Kidney glomerular epithelial cell (primary cell): ENCODE measurements around the gene TBPL1.

Experiments
- DNase-seq: peaks from one replicate; lab custom pipeline; 2025; lab: John Stamatoyannopoulos, UW

Gene TBPL1

GRCh38 chr6:134007077-134007476 is 54.1 kb downstream of the TBPL1 start:
- no peak for DNase-seq

DNA sequence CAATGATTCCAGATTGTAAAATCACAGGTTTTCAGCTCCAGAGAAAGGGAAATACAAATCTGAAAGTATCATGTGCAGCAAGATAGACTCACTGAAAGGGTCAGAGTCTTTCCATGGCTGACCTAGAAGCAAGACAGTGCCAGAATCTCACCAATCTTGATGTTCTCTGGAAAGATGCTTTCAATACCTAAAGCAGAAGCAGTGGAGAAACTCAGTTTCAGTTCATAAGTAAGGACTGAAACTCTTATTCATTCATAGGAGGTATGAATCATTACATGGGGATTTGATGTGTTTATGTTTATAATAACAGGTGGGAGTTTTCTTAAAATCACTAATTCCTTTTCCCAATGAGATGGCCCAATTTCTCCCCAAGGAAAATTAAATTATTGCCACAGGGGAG is 56.9 kb downstream of the TBPL1 start:
- no peak for DNase-seq

DNA sequence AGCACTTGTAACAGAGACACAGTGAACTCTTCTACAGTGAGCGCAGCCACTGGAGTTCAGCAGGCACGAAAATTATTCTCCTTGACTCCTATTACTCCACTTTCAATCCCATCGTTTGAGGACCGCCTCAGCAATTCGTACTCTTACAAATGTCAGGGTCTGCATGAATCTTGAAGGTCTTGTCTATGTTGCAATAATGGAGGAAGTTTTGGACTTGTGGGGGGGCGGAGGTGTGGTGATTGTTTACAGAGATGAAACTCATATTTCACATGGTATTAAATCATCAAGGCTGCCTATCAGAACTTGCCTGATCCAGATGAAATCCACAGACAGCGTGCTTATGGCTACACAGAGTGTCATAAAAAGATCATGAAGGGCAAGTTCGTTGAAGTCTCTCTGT is 57.4 kb downstream of the TBPL1 start:
- DNase-seq = no peak

GRCh38 chr6:134010974-134011373 is 58.0 kb downstream of the TBPL1 start:
- no peak for DNase-seq

DNA sequence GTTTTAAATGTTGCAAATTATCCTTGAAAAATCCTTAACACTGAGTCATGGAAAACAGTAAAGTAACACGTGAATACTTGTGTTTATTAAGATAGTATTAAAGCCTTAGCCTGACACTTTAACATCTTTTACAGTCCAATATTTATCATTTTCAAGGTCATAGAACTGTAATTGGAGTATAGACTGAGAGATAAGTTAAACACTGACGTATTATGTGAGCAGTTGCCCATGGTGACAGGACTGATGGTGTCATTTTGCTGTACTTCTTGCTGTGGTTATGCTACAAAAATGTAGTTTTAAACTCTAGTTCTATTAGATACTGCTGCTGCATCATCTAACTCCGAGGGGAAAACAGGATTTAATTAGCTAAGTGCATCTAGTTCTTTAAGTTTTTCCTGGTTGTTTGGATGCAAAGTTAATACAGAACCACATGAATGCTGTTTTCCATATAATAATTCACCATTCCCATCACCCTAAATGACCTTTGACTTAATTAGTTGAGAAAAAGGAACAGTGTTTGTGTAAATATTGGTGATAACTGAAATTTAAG is 61.6 kb downstream of the TBPL1 start:
- no peak for DNase-seq

GRCh38 chr6:134015719-134016557 is 62.9 kb downstream of the TBPL1 start:
- DNase-seq = no peak

- DNase-seq = no peak
Observed at GRCh38 chr6:134016558-134016814, 63.5 kb downstream of the TBPL1 start.

DNA sequence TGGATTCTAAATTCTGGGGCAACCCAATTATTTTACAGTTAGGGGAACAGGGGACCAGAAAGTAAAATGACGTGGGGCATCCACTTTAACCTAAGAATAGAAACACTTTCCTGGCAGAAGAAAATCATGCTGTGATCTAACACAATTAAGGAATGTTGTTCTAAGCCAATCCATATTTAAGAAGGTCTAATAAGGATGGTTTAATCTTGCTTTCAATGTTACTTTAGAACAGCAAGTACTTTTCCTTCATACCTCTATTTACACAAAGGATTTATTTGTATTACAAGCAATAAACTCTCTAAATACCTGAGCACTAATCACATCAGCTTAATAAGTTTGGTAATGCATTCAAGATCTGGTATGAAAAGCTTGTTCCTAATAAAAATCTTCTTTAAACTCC is 67.0 kb downstream of the TBPL1 start:
- DNase-seq = no peak

DNA sequence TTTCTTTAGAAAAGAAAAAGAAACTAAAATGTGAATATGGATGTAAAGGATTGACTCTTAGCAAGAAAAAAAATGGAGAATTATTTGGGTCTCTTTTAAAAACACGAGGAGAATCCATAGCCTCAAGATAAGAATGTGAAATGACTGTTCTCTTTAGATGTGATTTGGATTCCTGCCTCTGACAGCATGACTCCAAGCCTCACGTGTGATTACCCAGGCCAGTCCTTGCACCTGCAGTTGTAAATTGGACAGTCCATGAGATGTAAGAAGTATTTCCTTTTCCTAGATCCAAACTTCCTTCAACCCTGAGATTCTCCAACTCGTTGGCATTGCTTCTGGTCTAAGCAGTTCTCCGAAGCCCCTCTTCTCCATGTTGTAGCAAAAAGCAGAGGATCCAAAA is 67.5 kb downstream of the TBPL1 start:
- no peak for DNase-seq

GRCh38 chr6:134020968-134021367 is 67.9 kb downstream of the TBPL1 start:
- DNase-seq = no peak

- DNase-seq = no peak
Observed at GRCh38 chr6:134021396-134022122, 68.5 kb downstream of the TBPL1 start.

- DNase-seq = no peak
Observed at GRCh38 chr6:134022650-134023049, 69.6 kb downstream of the TBPL1 start.

DNA sequence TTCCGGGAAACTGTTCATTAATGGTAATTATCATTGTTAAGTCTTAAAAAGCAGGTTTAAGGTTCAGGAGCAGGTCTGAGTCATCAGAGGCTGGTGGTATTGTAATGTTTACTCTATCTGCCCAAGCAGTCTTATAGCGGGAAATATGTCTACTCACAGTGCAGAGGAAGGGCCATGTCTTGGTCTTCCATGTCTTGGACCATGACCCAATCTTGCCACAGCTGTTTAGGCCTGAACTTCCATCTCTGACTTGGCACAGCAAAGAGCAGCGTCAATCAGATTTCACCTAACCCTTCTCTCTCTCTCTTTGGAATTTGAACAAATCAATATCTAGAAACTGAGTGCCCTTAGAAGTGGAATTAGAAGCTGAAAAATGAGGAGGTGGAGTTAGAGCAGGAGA is 73.6 kb downstream of the TBPL1 start:
- no peak for DNase-seq

GRCh38 chr6:134028438-134028837 is 75.4 kb downstream of the TBPL1 start:
- peak; percentile 22 for DNase-seq

- peak; percentile 20 for DNase-seq
Observed at GRCh38 chr6:134029495-134030455, 76.8 kb downstream of the TBPL1 start.

- no peak for DNase-seq
Observed at GRCh38 chr6:134031696-134032255, 78.8 kb downstream of the TBPL1 start.

GRCh38 chr6:134034478-134034877 is 81.5 kb downstream of the TBPL1 start:
- no peak for DNase-seq

DNA sequence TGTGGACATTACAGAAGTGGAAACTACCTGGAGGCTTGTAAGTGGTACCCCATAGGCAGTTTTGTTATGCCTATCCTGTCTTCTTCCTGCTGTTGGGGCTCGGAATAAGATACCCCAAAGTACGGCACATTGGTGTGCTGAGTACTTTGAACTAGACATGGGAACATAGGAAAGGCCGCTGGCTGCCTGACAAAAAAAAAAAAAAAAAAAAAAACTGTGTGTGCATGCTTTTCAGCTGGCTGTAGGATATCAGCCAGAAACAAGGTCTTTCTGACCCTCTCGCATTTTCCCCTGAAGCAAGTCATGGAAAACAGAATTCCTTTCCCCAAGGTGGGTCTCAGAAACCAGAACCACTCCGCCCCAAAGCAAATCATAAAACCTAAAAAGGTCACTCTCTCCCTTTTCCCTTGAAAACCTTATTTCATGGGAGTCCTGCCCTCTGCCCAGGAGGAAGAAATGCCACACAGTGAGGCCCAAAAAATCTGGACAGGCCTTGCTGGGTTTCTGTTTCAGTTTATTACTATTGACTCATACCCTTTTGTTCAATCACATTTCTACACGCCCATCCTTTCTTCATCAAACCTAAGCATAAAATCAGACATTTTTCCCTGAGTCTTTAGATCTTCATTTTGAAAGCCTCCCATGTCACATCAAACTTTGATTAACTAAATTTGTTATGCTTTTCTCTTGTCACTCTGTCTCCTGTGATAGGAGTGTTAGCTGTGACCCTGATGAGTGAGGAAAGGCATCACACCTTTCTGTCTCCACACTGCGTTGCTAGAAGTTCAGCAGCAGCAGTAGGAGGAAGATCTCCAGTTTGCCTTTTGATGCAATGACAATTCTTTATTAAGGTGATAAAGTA is 82.2 kb downstream of the TBPL1 start:
- no peak for DNase-seq

- DNase-seq = peak; percentile 57
Observed at GRCh38 chr6:134035823-134036296, 82.8 kb downstream of the TBPL1 start.

GRCh38 chr6:134039116-134039515 is 86.1 kb downstream of the TBPL1 start:
- DNase-seq = no peak
